ENCODE measurements around the gene QSOX1.

DNA sequence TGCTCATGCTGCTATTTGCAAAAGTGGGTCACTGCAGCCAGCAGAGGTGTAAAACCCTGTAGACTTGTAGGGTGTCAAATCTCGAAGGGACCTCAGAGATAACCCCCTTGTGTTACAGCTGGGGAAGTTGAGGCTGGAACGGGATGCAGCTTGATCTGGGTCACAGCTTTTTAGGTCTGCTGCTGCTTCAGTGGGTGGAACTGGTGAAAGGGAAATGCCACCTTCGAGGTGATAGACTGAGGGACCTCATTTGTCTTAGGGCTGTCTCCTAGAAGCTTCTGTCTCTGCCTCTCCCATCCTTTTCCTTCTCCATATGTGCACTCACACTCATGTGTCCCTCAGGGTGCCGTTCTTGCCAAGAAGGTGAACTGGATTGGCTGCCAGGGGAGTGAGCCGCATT, 35.4 kb downstream of the QSOX1 start:
- TF ChIP-seq, protein P1, sequence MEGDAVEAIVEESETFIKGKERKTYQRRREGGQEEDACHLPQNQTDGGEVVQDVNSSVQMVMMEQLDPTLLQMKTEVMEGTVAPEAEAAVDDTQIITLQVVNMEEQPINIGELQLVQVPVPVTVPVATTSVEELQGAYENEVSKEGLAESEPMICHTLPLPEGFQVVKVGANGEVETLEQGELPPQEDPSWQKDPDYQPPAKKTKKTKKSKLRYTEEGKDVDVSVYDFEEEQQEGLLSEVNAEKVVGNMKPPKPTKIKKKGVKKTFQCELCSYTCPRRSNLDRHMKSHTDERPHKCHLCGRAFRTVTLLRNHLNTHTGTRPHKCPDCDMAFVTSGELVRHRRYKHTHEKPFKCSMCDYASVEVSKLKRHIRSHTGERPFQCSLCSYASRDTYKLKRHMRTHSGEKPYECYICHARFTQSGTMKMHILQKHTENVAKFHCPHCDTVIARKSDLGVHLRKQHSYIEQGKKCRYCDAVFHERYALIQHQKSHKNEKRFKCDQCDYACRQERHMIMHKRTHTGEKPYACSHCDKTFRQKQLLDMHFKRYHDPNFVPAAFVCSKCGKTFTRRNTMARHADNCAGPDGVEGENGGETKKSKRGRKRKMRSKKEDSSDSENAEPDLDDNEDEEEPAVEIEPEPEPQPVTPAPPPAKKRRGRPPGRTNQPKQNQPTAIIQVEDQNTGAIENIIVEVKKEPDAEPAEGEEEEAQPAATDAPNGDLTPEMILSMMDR (conservative IDR thresholded peaks at IDR 0.05), result no peak
- TF ChIP-seq EZH2 (IDR thresholded peaks at IDR 0.05; ENCODE audit: low read depth), result no peak
